Measurements from ENCODE around the gene FRYL. TPM values are rescaled to one million over a fixed set of nuclear protein-coding genes. Genes with fewer than 3 reads are reported as not detected.
A peak's percentile ranks its signal among the peaks of the same experiment; 100 is the strongest.
"Not testable (repeated sequence)": the region's sequence is repeated elsewhere in the genome, so short reads cannot be mapped to it uniquely, and the experiment has no call there.

Gene FRYL
- total RNA-seq = 10 to 100 TPM; 80.8 to 97.3 TPM

DNA sequence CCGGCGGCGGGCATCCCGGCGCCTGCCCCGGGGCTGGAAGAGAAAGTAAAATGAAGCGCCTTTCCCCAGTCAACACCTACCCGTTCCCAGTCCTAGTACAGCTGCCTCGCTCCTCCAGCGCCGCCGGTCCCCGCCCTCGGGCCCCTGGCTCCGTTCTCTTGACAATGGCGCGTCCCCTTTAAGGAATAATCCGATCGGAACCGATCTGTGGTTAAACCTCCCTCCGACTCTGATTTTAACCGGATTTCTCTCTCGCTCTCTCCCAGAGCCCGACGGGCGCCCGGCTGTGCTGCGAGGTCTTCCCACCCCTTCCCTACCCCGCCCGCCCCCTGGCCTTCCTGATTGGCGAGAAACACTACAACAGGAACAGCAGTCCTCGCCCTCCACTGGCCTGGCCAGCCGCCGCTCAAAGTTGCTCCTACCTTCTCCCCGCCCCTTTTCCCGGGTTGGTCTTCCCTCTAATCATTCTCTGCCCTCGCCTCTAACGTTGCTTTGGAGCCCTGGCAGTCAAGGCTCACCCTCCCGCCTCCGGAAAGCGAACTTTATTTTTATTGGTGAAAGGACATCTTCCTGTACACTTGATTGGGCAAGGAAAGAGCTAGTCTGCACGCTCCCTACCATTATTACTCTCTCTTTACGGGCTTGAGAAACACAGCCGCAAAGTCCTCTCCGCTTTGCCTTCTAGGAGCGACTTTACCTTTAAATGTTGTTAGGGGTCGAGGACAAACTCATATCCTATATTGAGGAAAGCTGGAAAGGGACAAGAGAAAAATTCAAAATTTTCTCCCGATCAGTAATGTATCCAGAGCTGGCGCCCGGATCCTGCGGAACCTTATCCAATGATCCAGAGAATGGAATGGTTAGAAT lies at the start of gene FRYL:
FRYL (minus strand) TSS at position 282 of the 867 bp plus-strand sequence. CDS start 145,869 bp downstream, outside the sequence.
- H3K4me1 Mint-ChIP-seq = peaks cover 31% of the 10 kb centered on the region
- CTCF ChIA-PET = interaction anchor here (0.9 to 2.8 kb wide), 5 partner anchors 10 to 202 kb away, joined by 3 to 10 read pairs (median 3); no protein-coding TSS in a partner anchor

DNA sequence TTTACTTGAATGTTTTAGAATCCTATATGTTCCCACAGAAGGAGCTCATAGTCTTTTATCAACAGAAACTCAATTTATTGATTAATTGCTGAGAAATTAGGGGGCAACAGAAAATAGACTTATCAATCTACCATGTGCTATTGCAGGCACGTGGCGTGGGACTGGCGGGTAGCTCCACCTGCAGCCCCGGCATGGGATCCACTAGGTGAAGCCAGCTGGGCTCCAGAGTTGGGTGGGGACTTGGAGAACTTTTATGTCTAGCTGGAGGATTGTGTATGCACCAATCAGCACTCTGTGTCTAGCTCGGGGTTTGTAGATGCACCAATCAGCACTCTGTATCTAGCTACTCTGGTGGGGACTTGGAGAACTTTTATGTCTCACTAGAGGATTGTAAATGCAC lies 47.5 kb upstream of the FRYL start:
- CTCF ChIA-PET = interaction anchor here (0.7 kb wide), 1 partner anchor 25 kb away, joined by 3 read pairs; no protein-coding TSS in a partner anchor
- H3K4me1 Mint-ChIP-seq = peaks cover 18% of the 10 kb centered on the region

More for the DNA sequence above, at the start of gene FRYL:
- Mint-ChIP-seq H3K4me3 (peak within 1 kb of the TSS; percentile 96), H3K27me3 (no peaks in the 10 kb centered on the region), H3K9me3 (ENCODE audit: low read depth) (no peaks in the 10 kb centered on the region), H3K27ac (peak within 1 kb of the TSS; percentile 91), H3K36me3 (peaks cover 10% of the 10 kb centered on the region)
- peak; percentile 93 for ATAC-seq
- peak; percentile 99 for DNase-seq

DNA sequence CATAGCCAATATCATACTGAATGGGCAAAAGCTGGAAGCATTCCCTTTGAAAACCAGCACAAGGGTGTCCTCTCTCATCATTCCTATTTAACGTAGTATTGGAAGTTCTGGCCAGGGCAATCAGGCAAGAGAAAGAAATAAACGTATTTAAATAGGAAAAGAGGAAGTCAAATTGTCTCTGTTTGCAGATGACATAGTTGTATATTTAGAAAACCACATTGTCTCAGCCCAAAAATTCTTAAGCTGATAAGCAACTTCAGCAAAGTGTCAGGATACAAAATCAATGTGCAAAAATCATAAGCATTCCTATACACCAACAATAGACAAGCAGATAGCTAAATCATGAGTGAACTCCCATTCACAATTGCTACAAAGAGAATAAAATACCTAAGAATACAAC lies 41.4 kb upstream of the FRYL start:
- ATAC-seq; H3K27ac Mint-ChIP-seq; CTCF ChIA-PET; H3K36me3 Mint-ChIP-seq; DNase-seq; H3K4me3 Mint-ChIP-seq; H3K9me3 Mint-ChIP-seq (ENCODE audit: low read depth); H3K4me1 Mint-ChIP-seq: not testable (repeated sequence)
- peaks cover 26% of the 10 kb centered on the region for H3K27me3 Mint-ChIP-seq

More for the DNA sequence above, 47.5 kb upstream of the FRYL start:
- peaks cover 3% of the 10 kb centered on the region for H3K36me3 Mint-ChIP-seq
- peaks cover 3% of the 10 kb centered on the region for H3K27me3 Mint-ChIP-seq
- no peak overlapping the region for H3K4me3 Mint-ChIP-seq
- H3K27ac Mint-ChIP-seq = no peak overlapping the region
- H3K9me3 Mint-ChIP-seq (ENCODE audit: low read depth) = peaks cover 2% of the 10 kb centered on the region
- no peak for DNase-seq
- no peak for ATAC-seq

DNA sequence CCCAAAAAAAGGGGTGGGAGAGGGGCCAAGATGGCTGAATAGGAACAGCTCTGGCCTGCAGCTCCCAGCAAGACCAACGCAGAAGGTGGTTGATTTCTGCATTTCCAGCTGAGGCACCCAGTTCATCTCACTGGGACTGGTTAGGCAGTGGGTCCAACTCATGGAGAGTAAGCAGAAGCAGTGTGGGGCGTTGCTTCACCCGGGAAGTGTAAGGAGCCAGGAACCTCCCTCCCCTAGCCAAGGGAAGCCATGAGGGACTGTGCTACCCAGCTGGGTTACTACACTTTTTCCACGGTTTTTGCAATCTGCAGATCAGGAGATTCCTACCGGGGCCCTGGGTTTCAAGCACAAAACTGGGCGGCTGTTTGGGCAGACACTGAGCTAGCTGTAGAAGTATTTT lies 36.9 kb upstream of the FRYL start:
- Mint-ChIP-seq H3K4me1 (peaks cover 6% of the 10 kb centered on the region), H3K4me3 (no peak overlapping the region), H3K27me3 (peaks cover 20% of the 10 kb centered on the region), H3K36me3 (no peaks in the 10 kb centered on the region), H3K27ac (no peak overlapping the region), H3K9me3 (ENCODE audit: low read depth) (no peaks in the 10 kb centered on the region)
- ATAC-seq (no peak), DNase-seq (no peak)
- CTCF ChIA-PET = no interaction called here

DNA sequence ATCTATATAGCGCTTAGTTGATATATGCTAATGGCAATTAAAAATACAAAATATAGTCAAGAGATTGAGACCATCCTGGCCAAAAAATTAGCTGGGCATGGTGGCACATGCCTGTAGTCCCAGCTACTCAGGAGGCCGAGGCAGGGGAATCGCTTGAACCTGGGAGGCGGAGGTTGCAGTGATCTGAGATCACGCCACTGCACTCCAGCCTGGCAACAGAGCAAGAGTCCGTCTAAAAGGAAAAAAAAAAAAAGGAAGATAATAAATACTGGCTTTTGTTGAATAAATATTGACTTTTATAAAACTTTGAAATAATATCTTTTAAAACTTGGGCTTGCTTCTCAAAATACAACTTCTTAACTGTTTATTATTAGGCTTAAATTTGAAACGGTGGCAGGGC lies 36.2 kb upstream of the FRYL start:
- H3K4me3 Mint-ChIP-seq; H3K4me1 Mint-ChIP-seq; H3K36me3 Mint-ChIP-seq; DNase-seq; H3K9me3 Mint-ChIP-seq (ENCODE audit: low read depth); CTCF ChIA-PET; ATAC-seq; H3K27ac Mint-ChIP-seq: not testable (repeated sequence)
- peaks cover 20% of the 10 kb centered on the region for H3K27me3 Mint-ChIP-seq

DNA sequence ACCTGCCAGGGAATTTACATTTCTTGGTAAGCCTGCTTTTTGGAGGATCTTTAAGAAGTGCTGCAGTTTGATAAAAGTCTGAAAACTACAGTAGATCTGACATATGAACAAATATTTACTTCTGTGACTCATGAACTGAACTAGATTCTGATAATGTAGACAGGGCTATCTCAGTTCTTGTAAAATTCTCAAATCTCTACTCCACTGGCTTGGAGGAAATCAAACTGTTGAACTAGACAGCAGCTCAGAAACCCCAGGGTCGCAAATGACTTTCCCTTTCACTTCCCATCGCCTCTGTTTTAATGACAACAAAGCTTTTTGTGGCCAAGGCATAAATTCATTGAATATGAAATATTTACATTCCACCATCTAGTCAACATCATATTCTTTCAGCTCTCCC lies 35.4 kb upstream of the FRYL start:
- CTCF ChIA-PET = interaction anchor here (0.9 kb wide), 1 partner anchor 9 kb away, joined by 3 read pairs; no protein-coding TSS in a partner anchor
- Mint-ChIP-seq H3K27me3 (peaks cover 15% of the 10 kb centered on the region), H3K4me1 (peaks cover 6% of the 10 kb centered on the region), H3K9me3 (ENCODE audit: low read depth) (no peaks in the 10 kb centered on the region), H3K4me3 (no peak overlapping the region), H3K27ac (no peak overlapping the region), H3K36me3 (no peaks in the 10 kb centered on the region)
- DNase-seq (no peak), ATAC-seq (peak; percentile 36)

DNA sequence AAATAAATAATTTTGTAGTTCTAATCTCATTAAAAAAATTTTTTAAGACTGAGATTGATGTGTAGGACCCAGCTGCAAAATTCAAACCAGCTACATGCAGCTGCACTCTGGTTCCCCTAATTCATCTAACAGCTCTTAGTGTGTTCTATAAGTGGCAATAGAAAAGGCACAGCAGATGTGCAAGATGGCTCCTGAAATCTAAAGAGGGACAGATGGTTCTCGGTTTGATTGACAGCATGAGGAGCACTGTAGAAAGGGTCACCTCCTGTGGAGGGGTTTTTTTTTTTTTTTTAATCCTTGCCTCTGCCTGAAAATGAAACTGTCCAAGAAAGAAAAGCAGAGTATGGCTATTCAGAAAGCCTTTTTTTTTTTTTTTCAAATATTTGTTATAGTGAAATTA lies 33.9 kb upstream of the FRYL start:
- CTCF ChIA-PET = interaction anchor here (1.2 kb wide), 1 partner anchor 10 kb away, joined by 3 read pairs; no protein-coding TSS in a partner anchor
- H3K9me3 Mint-ChIP-seq (ENCODE audit: low read depth) = no peaks in the 10 kb centered on the region
- peaks cover 6% of the 10 kb centered on the region for H3K4me1 Mint-ChIP-seq
- H3K27ac Mint-ChIP-seq = no peak overlapping the region
- no peak for ATAC-seq
- H3K4me3 Mint-ChIP-seq = no peak overlapping the region
- DNase-seq = no peak
- H3K27me3 Mint-ChIP-seq = peaks cover 8% of the 10 kb centered on the region
- no peaks in the 10 kb centered on the region for H3K36me3 Mint-ChIP-seq

DNA sequence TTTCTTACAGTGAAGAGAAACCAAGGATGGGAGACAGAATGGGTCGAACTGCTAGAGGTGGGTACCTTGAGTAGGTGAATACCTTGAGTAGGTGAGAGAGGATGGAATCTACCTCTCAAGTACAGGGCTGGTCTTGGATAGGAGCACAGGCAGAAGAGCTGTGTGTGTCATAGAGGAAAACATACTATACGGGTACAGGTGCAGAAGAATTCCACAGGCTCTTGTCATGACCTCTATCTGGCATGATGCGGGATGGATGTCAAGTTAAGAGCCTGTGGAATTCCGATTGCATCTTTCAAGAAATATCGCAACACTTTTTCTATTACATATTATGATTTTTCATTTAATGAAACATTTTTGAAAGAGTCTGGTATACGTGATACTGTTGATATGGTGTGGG lies 32.8 kb upstream of the FRYL start:
- Mint-ChIP-seq H3K4me1 (peaks cover 8% of the 10 kb centered on the region), H3K27me3 (no peaks in the 10 kb centered on the region), H3K36me3 (no peaks in the 10 kb centered on the region), H3K4me3 (no peak overlapping the region), H3K9me3 (ENCODE audit: low read depth) (no peaks in the 10 kb centered on the region), H3K27ac (no peak overlapping the region)
- no peak for ATAC-seq
- CTCF ChIA-PET = no interaction called here
- DNase-seq = no peak

DNA sequence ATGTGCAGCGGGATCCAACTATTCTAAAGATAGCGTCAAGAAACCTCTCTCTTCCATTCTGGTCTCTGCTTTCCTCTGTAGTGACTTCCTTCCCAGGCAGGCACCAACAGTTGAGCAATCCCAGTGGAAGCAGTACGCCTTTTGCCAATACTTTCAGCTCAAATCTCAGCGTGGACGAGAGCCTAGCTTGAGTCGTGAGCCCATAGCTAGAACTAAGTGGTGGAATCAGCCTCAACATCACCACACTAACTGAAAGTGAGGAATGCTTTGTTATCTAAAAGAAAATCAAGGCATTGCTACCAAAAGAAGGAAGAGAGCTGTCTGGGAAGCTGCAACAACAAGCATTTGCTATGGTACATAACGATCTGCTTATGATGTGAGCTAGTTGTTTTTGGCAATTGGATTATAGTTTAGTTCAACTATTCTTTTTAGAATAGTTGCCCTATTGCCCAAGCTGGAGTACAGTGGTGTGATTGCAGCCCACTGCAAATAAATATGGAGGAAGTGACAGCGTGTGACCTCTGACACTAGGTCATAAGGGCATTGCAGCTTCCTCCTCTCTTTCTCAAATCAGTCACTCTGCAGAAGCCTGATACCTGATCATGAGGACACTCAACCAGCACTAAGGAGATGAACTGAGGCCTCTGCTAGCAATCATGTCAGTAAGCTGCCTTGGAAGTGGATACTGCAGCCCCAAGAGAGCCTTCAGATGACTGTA lies 24.7 kb upstream of the FRYL start:
- ATAC-seq (no peak), DNase-seq (no peak)
- peaks cover 2% of the 10 kb centered on the region for H3K4me1 Mint-ChIP-seq
- CTCF ChIA-PET = interaction anchor here (0.8 to 0.9 kb wide), 2 partner anchors 21 to 25 kb away, joined by 3 read pairs; no protein-coding TSS in a partner anchor
- H3K27ac Mint-ChIP-seq = no peak overlapping the region
- H3K4me3 Mint-ChIP-seq = no peak overlapping the region
- H3K36me3 Mint-ChIP-seq = no peaks in the 10 kb centered on the region
- H3K27me3 Mint-ChIP-seq = peaks cover 6% of the 10 kb centered on the region
- no peaks in the 10 kb centered on the region for H3K9me3 Mint-ChIP-seq (ENCODE audit: low read depth)

DNA sequence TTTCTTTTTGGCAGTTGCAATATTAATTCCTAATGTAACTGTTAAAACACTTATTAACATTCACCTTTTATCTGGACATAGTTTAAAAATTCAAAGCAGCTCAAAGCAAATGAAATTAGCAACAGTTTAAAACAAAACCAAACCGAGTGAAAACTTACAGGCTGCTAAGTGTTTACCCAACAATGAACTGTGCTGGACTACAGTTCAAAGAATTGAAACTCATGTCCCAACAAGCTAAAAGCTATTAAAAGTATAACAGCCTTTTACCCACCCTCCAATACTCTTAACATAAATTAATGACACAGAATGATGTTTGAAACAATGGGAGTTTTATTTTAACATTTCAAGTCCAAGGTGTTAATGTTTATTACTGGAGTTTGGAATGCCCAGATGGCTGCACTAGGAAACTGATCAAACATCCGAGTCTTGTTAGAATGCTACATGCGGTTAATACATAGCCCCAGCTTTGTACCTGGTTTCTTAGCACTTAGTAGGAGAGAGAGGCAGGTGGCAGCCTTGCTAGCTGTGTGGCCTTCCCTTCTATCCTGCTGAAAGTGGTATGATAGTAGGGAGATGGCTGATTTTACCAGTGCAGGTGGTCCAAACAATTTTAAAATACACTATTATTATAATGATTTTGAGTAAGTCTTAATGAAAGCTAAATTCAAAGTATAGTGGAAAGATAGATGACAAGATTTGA lies 21.1 kb upstream of the FRYL start:
- DNase-seq = no peak
- peaks cover 9% of the 10 kb centered on the region for H3K27me3 Mint-ChIP-seq
- H3K36me3 Mint-ChIP-seq = no peaks in the 10 kb centered on the region
- no peak overlapping the region for H3K4me3 Mint-ChIP-seq
- H3K4me1 Mint-ChIP-seq = no peaks in the 10 kb centered on the region
- H3K27ac Mint-ChIP-seq = no peak overlapping the region
- CTCF ChIA-PET = no interaction called here
- H3K9me3 Mint-ChIP-seq (ENCODE audit: low read depth) = no peaks in the 10 kb centered on the region
- ATAC-seq = no peak

DNA sequence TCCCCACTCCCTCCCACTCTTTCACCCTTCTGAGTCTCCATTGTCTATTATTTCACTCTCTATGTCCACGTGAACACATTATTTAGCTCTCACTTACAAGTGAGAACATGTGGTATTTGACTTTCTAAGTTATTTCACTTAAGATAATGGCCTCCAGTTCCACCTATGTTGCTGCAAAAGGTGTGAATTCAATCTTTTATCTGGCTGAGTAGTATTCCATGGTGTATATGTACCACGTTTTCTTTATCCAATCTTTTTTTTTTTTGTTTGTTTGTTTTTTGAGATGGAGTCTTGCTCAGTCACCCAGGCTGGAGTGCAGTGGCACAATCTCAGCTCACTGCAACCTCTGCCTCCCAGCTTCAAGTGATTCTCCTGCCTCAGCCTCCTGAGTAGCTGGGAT lies 20.1 kb upstream of the FRYL start:
- DNase-seq; ATAC-seq; H3K4me3 Mint-ChIP-seq; H3K27me3 Mint-ChIP-seq; H3K4me1 Mint-ChIP-seq; H3K36me3 Mint-ChIP-seq; CTCF ChIA-PET; H3K27ac Mint-ChIP-seq; H3K9me3 Mint-ChIP-seq (ENCODE audit: low read depth): not testable (repeated sequence)

DNA sequence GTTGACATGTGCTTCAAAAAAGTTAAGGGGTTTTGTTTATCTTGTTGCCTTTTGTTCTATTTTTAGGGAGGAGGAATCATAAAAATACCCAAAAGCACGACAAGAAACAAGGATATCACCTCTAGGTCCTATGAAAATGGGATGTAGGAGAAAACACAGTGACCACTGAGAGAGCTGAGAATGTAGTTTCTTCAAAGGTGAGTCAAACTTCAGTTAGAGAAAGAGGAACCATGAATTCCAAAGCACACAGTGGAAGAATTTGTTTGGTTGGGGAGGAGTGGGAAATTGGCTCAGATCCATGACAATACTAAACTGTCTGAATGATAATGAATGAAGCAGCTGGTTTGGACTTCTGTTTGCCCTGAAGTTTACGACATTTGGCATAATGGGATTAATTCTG lies 19.1 kb upstream of the FRYL start:
- DNase-seq (no peak), ATAC-seq (no peak)
- Mint-ChIP-seq H3K9me3 (ENCODE audit: low read depth) (no peaks in the 10 kb centered on the region), H3K36me3 (no peaks in the 10 kb centered on the region), H3K27ac (no peak overlapping the region), H3K4me1 (no peaks in the 10 kb centered on the region), H3K27me3 (peaks cover 9% of the 10 kb centered on the region), H3K4me3 (no peak overlapping the region)
- CTCF ChIA-PET = no interaction called here

DNA sequence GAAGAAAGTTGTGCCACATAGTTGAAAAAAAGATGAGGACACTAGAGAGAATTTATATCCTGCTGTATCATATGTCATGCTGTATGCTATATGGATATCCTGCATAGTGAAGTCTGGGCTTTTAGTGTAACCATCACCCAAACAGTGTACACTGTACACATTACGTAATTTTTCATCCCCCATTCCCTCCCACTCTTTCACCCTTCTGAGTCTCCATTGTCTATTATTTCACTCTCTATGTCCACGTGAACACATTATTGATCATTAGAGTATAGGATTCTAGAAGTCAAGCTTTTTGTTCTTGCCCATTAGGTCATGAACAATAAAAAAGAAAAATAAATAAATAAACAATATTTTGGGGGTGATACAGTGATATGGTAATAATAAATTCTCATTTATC lies 18.0 kb upstream of the FRYL start:
- H3K4me3 Mint-ChIP-seq = no peak overlapping the region
- no peak for ATAC-seq
- peaks cover 9% of the 10 kb centered on the region for H3K27me3 Mint-ChIP-seq
- no peak for DNase-seq
- H3K9me3 Mint-ChIP-seq (ENCODE audit: low read depth) = no peaks in the 10 kb centered on the region
- no peaks in the 10 kb centered on the region for H3K36me3 Mint-ChIP-seq
- CTCF ChIA-PET = no interaction called here
- no peak overlapping the region for H3K27ac Mint-ChIP-seq
- H3K4me1 Mint-ChIP-seq = no peaks in the 10 kb centered on the region

Measured in activated CD8-positive, alpha-beta memory T cell treated with anti-CD3 and anti-CD28 coated beads, Interleukin-2, amount 10 ng/mL, durations not matched to agents 7 days and 5 days (primary cell).